Smooth muscle cell (in vitro differentiated cells): ENCODE measurements around the gene GCNT4. TPM values are rescaled to one million over a fixed set of nuclear protein-coding genes. Genes with fewer than 3 reads are reported as not detected.

Source experiments
- DNase-seq: peaks from one replicate; lab custom pipeline; 2025; ENCODE audit not compliant: unreplicated experiment; lab: John Stamatoyannopoulos, UW
- H2AFZ ChIP-seq: fragments of 200-600 bp; sonication (generic); 2 replicates; pipeline ENCODE4 v1.6.0; 2016; ENCODE audit warnings: antibody characterized with exemption, low read depth, mild to moderate bottlenecking
- H3F3A ChIP-seq: fragments of 200-600 bp; sonication (generic); 2 replicates; pipeline ENCODE4 v1.6.0; 2017; ENCODE audit warnings: antibody characterized with exemption, low read depth
- H3K27ac ChIP-seq: fragments of 200-600 bp; sonication (generic); 2 replicates; pipeline ENCODE4 v1.5.1; 2016; ENCODE audit warnings: low read depth, mild to moderate bottlenecking
- H3K27me3 ChIP-seq: fragments of 200-600 bp; sonication (generic); 2 replicates; pipeline ENCODE4 v1.6.1; 2016; ENCODE audit warnings: low read depth, mild to moderate bottlenecking
- H3K36me3 ChIP-seq: fragments of 200-600 bp; sonication (generic); 2 replicates; pipeline ENCODE4 v1.5.1; 2016; ENCODE audit warnings: low read depth
- H3K4me1 ChIP-seq: fragments of 200-600 bp; sonication (generic); 2 replicates; pipeline ENCODE4 v1.5.1; 2016; ENCODE audit warnings: low read depth
- H3K4me2 ChIP-seq: fragments of 200-600 bp; sonication (generic); 2 replicates; pipeline ENCODE4 v1.6.0; 2016; ENCODE audit warnings: mild to moderate bottlenecking
- H3K4me3 ChIP-seq: fragments of 200-600 bp; sonication (generic); 2 replicates; pipeline ENCODE4 v1.5.1; 2016; ENCODE audit warnings: mild to moderate bottlenecking
- H3K79me2 ChIP-seq: fragments of 200-600 bp; sonication (generic); 2 replicates; pipeline ENCODE4 v1.6.0; 2016; ENCODE audit warnings: low read depth, mild to moderate bottlenecking
- H3K9ac ChIP-seq: fragments of 200-600 bp; sonication (generic); 2 replicates; pipeline ENCODE4 v1.6.0; 2016; ENCODE audit warnings: low read depth
- H3K9me3 ChIP-seq: fragments of 200-600 bp; sonication (generic); replicated peaks from 2 replicates; pipeline ENCODE4 v1.5.1; 2016; ENCODE audit warnings: low read depth
- H4K20me1 ChIP-seq: fragments of 200-600 bp; sonication (generic); 2 replicates; pipeline ENCODE4 v1.6.0; 2016; ENCODE audit warnings: low read depth
- CTCF ChIP-seq: fragments of 200-600 bp; sonication (generic); IDR thresholded peaks from 2 replicates; pipeline ENCODE4 v1.5.1; 2017; ENCODE audit warnings: borderline replicate concordance, mild to moderate bottlenecking, antibody characterized with exemption; ENCODE audit not compliant: insufficient read depth, poor library complexity, severe bottlenecking
- WGBS: methylation state at CpG from one replicate; pipeline ENCODE4 v1.1.7; 2016; ENCODE audit warnings: low lambda C conversion rate; 5-methylcytosine and 5-hydroxymethylcytosine counted together
- polyA plus RNA-seq: library from polyadenylated mRNA; unstranded; fragments of >200 nt; fragmentation: Nextera tagmentation; extraction: Ambion mirVana; gene quantifications from 2 replicates; pipeline ENCODE4 v1.2.1, GENCODE V29; 2016
- total RNA-seq: library from RNA; depleted of rRNA; stranded (reverse); fragments of >200 nt; gene quantifications from 2 replicates; pipeline ENCODE4 v1.2.3, GENCODE V29; 2014

GCNT4 gene
- total and polyA plus RNA-seq, 2 experiments from 2014 or later = 0.54 to 15.6 TPM

GRCh38 chr5:75023368-75024159, 28.8 kb downstream of the GCNT4 start:
- Histone ChIP-seq H3K4me3 (no peak overlapping the region), H3F3A (no peaks in the 10 kb centered on the region), H4K20me1 (no peaks in the 10 kb centered on the region), H3K4me1 (no peaks in the 10 kb centered on the region), H3K9me3 (no peaks in the 10 kb centered on the region), H3K4me2 (no peak overlapping the region), H3K36me3 (no peaks in the 10 kb centered on the region), H3K79me2 (no peaks in the 10 kb centered on the region), H3K9ac (no peak overlapping the region), H3K27me3 (no peaks in the 10 kb centered on the region), H3K27ac (no peak overlapping the region), H2AFZ (no peak overlapping the region)
- no peak for TF ChIP-seq CTCF
- 76% methylated on average over 9 of the region's 9 CpGs for WGBS
- no peak for DNase-seq

- Histone ChIP-seq H3K27me3 (no peaks in the 10 kb centered on the region), H4K20me1 (no peaks in the 10 kb centered on the region), H3K4me2 (no peak overlapping the region), H3K36me3 (no peaks in the 10 kb centered on the region), H2AFZ (no peak overlapping the region), H3K4me3 (no peak overlapping the region), H3K79me2 (no peaks in the 10 kb centered on the region), H3K9ac (no peak overlapping the region), H3K27ac (no peak overlapping the region), H3K9me3 (no peaks in the 10 kb centered on the region), H3F3A (no peaks in the 10 kb centered on the region), H3K4me1 (no peaks in the 10 kb centered on the region)
- 93% methylated on average over 4 of the region's 4 CpGs for WGBS
- no peak for DNase-seq
- no peak for TF ChIP-seq CTCF
Measured at GRCh38 chr5:75021800-75022199, 30.6 kb downstream of the GCNT4 start.

GRCh38 chr5:75021219-75021618, 31.1 kb downstream of the GCNT4 start:
- Histone ChIP-seq H3K4me3 (no peak overlapping the region), H3K27ac (no peak overlapping the region), H3K4me1 (no peaks in the 10 kb centered on the region), H3K9me3 (no peaks in the 10 kb centered on the region), H3K36me3 (no peaks in the 10 kb centered on the region), H4K20me1 (no peaks in the 10 kb centered on the region), H3K27me3 (no peaks in the 10 kb centered on the region), H2AFZ (no peak overlapping the region), H3K9ac (no peak overlapping the region), H3F3A (no peaks in the 10 kb centered on the region), H3K79me2 (no peaks in the 10 kb centered on the region), H3K4me2 (no peak overlapping the region)
- 80% methylated on average over 3 of the region's 3 CpGs for WGBS
- no peak for TF ChIP-seq CTCF
- no peak for DNase-seq
